Activated B cell treated with CpG ODN at 0.5 μM for 24 hours (primary cell): Measurements from ENCODE around the gene RNF133. TPM values are rescaled to one million over a fixed set of nuclear protein-coding genes. Genes with fewer than 3 reads are reported as not detected.

ENCODE experiments used
- ATAC-seq: fragments of 200-7000 bp; cut with Tn5 transposase; one replicate; pipeline ENCODE4 v1.10.0; 2021; ENCODE audit warnings: low read depth, mild to moderate bottlenecking, moderate library complexity
- CTCF ChIA-PET: fragments of 350-600 bp; sonication (Branson Sonifier 250); formaldehyde crosslinking; loops from one replicate; lab custom pipeline; 2021; ENCODE audit warnings: antibody characterized with exemption; lab: Charles Lee
- POLR2A ChIA-PET: fragments of 350-600 bp; sonication (Branson Sonifier 250); formaldehyde crosslinking; loops from one replicate; lab custom pipeline; 2021; ENCODE audit warnings: antibody characterized with exemption; lab: Charles Lee
- DNase-seq: peaks from one replicate; pipeline ENCODE4 v3.0.0; 2022
- H3K27ac Mint-ChIP-seq: one replicate; pipeline ENCODE4 v1.8.0; 2020; ENCODE audit warnings: mixed read lengths
- H3K27me3 Mint-ChIP-seq: one replicate; pipeline ENCODE4 v1.8.0; 2021; ENCODE audit warnings: mixed read lengths
- H3K36me3 Mint-ChIP-seq: one replicate; pipeline ENCODE4 v1.8.0; 2021; ENCODE audit warnings: low read depth, mixed read lengths
- H3K4me1 Mint-ChIP-seq: one replicate; pipeline ENCODE4 v1.8.0; 2021; ENCODE audit warnings: mixed read lengths
- H3K4me3 Mint-ChIP-seq: one replicate; pipeline ENCODE4 v1.8.0; 2020; ENCODE audit warnings: mild to moderate bottlenecking, mixed read lengths
- H3K9me3 Mint-ChIP-seq: one replicate; pipeline ENCODE4 v1.8.0; 2020; ENCODE audit warnings: mixed read lengths
- intact Hi-C: fragments of 100-400 bp; cut with micrococcal nuclease; formaldehyde crosslinking; loops from one replicate; pipeline ENCODE4 v1.15.1; 2024
- total RNA-seq: library from RNA; stranded (reverse); gene quantifications from 2 replicates; pipeline ENCODE4 v1.2.3, GENCODE V29; 2022
- TF ChIP-seq, protein P1 (sequence below): fragments of 200-600 bp; IDR thresholded peaks from one replicate; pipeline ENCODE4 v1.8.0; 2022; ENCODE audit warnings: antibody characterized with exemption, mild to moderate bottlenecking

The RNF133 gene
- total RNA-seq, 1 donor from 2014 or later: not detected

DNA sequence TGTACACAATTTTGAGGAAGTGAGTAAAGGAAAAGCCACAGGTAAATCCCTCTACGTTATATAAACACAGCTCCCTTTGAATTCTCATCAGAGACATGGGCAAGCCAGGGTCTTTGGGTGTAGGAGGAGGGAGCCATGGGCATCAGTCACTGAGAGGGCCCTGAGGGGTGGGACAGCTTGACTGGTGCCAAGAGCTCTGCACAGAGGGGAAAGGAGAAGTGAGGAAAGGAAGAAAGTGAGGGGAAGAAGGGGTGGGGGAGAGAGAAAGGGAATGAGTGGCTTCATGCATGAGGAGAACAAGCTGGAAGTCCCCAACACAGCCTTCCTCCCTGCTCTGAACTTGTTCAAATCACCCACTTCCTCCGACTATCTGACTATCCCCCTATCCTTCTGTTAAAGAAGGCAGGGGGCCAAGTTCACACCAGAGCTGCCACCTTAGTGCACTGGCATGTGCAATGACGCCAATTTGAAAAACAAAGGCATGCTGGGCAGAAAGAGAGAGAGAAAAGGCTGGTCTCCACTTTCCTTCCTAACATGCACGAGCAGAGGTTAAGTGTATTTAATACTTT lies 20.2 kb upstream of the RNF133 start:
- no peaks in the 10 kb centered on the region for H3K27me3 Mint-ChIP-seq
- ATAC-seq (no peak), DNase-seq (no peak)
- no peak overlapping the region for H3K27ac Mint-ChIP-seq
- intact Hi-C loops: no loop called here
- ChIA-PET POLR2A (no interaction called here), CTCF (no interaction called here)
- no peaks in the 10 kb centered on the region for H3K36me3 Mint-ChIP-seq
- no peaks in the 10 kb centered on the region for H3K4me1 Mint-ChIP-seq
- H3K9me3 Mint-ChIP-seq: peaks cover 3% of the 10 kb centered on the region
- TF ChIP-seq, protein P1, sequence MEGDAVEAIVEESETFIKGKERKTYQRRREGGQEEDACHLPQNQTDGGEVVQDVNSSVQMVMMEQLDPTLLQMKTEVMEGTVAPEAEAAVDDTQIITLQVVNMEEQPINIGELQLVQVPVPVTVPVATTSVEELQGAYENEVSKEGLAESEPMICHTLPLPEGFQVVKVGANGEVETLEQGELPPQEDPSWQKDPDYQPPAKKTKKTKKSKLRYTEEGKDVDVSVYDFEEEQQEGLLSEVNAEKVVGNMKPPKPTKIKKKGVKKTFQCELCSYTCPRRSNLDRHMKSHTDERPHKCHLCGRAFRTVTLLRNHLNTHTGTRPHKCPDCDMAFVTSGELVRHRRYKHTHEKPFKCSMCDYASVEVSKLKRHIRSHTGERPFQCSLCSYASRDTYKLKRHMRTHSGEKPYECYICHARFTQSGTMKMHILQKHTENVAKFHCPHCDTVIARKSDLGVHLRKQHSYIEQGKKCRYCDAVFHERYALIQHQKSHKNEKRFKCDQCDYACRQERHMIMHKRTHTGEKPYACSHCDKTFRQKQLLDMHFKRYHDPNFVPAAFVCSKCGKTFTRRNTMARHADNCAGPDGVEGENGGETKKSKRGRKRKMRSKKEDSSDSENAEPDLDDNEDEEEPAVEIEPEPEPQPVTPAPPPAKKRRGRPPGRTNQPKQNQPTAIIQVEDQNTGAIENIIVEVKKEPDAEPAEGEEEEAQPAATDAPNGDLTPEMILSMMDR: no peak
- no peak overlapping the region for H3K4me3 Mint-ChIP-seq

DNA sequence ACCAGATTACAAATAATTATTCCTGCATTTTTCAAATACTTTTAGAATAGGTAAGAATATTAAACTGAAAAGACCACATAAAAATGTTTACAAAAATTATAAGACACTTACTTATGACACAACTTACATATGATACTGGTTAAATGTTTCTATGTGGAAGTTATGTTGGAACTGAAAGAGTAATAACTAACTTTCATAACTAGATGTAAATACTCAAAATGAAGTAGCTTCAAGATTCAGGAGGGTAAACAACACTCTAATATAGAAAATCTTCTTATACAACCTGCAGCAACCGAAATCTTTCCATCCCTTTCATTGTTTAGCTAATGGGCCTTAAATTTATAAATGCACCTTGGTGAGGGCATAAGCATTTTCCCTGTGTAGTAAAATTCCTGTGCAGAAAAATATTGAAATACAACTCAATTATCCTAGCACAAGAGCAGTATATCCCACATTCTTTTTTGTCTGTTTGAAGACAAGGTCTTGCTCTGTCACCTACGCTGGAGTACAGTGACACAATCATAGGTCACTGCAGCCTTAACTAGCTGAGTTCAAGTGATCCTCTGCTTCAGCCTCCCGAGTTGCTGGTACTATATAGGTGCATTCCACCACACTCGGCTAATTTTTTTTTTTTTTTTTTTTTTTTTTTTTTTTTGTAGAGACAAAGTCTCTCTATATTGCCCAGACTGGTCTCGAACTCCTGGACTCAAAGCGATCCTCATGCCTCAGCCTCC lies 18.6 kb upstream of the RNF133 start:
- DNase-seq: no peak
- no peaks in the 10 kb centered on the region for H3K27me3 Mint-ChIP-seq
- intact Hi-C loops: no loop called here
- POLR2A ChIA-PET: no interaction called here
- CTCF ChIA-PET: no interaction called here
- TF ChIP-seq, protein P1: no peak
- no peak for ATAC-seq
- H3K27ac Mint-ChIP-seq: no peak overlapping the region
- H3K4me1 Mint-ChIP-seq: no peaks in the 10 kb centered on the region
- H3K9me3 Mint-ChIP-seq: peaks cover 3% of the 10 kb centered on the region
- H3K4me3 Mint-ChIP-seq: no peak overlapping the region
- H3K36me3 Mint-ChIP-seq: no peaks in the 10 kb centered on the region

DNA sequence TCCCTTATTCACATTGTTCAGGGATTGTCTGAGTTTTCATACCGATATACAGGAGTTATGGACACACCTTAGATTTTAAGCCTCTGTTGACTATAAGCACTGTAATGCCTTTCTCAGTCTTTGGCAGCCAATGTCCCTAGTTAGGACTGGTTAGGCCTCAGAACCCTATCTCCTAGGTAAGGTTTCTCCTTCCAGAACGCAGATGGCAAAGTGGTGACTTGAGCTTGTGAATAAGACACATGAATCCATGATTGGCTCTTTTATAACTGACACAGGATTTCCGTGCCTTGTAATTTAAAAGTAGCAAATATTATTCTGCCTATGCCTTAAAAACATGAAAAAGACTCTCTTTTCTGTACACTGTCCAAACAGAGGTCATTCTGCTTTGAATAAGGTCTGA lies 16.3 kb upstream of the RNF133 start:
- DNase-seq (no peak), ATAC-seq (no peak)
- Mint-ChIP-seq H3K4me1 (no peaks in the 10 kb centered on the region), H3K9me3 (no peaks in the 10 kb centered on the region), H3K27me3 (no peaks in the 10 kb centered on the region), H3K27ac (no peak overlapping the region), H3K36me3 (no peaks in the 10 kb centered on the region), H3K4me3 (no peak overlapping the region)
- ChIA-PET CTCF (no interaction called here), POLR2A (no interaction called here)
- TF ChIP-seq, protein P1: no peak
- intact Hi-C loops: no loop called here

DNA sequence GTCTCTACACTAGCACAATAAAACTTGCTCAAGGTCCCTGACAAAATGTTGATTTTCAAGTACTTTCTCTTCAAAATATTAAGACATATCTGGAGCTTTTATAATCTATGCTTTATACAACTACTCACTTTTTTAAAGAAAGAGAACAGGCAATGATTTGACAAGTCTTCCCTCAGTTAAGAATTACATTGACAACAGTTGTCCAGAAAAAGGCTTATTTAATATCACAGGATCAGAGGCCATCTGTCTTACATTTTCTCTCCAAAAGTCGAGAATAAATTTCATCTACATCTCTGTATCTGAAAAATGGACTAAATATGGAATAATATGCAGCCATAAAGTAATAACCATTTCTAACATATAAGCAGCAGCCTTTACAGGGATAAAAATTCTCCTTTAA lies 12.0 kb upstream of the RNF133 start:
- POLR2A ChIA-PET: no interaction called here
- Mint-ChIP-seq H3K4me3 (no peak overlapping the region), H3K27me3 (no peaks in the 10 kb centered on the region), H3K9me3 (peaks cover 3% of the 10 kb centered on the region), H3K36me3 (no peaks in the 10 kb centered on the region), H3K4me1 (no peaks in the 10 kb centered on the region), H3K27ac (no peak overlapping the region)
- ATAC-seq (no peak), DNase-seq (no peak)
- intact Hi-C loops: no loop called here
- TF ChIP-seq, protein P1: no peak
- CTCF ChIA-PET: no interaction called here

DNA sequence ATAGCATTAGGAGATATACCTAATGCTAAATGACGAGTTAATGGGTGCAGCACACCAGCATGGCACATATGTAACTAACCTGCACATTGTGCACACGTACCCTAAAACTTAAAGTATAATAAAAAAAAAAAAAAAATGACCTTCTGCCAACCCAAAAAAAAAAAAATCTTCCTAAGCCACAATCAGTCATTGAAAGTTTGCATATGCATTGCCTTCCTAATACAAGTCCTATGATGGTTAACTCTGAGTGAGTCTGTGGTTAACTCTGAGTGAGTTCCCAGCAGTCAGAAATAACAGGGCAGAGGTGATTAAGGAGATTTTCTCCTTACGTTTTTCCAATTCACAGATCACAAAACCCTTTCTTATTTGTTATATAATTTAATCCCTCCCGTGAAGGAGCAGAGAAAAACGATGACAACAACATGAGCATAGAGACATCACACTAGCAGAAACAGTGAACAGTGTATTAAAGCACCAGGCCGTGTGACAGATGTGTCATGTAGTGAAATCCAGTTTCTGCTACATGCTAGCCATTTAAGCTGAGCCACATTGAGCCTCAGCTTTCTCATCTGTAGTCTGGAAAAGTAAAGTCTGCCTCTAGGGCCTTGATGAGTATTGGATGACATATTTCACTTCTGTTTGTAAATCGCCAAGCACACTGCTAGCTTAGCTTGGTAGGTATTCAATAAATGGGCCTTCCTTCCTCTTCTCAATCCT lies 11.2 kb upstream of the RNF133 start:
- intact Hi-C loops: no loop called here
- no peak overlapping the region for H3K27ac Mint-ChIP-seq
- DNase-seq: no peak
- no peaks in the 10 kb centered on the region for H3K27me3 Mint-ChIP-seq
- POLR2A ChIA-PET: no interaction called here
- H3K9me3 Mint-ChIP-seq: peaks cover 3% of the 10 kb centered on the region
- no peak for ATAC-seq
- H3K4me3 Mint-ChIP-seq: no peak overlapping the region
- no peaks in the 10 kb centered on the region for H3K4me1 Mint-ChIP-seq
- CTCF ChIA-PET: no interaction called here
- TF ChIP-seq, protein P1: no peak
- no peaks in the 10 kb centered on the region for H3K36me3 Mint-ChIP-seq
